Neutrophil (primary cell): ENCODE results near the gene KDM6A.
"Not testable (repeated sequence)": the region's sequence is repeated elsewhere in the genome, so short reads cannot be mapped to it uniquely, and the experiment has no call there.

Source experiments
- H3K27ac ChIP-seq: fragments of 200-600 bp; sonication (generic); 2 replicates; pipeline ENCODE4 v1.5.1; 2016; ENCODE audit warnings: mild to moderate bottlenecking, moderate library complexity
- H3K27me3 ChIP-seq: fragments of 200-600 bp; sonication (generic); 2 replicates; pipeline ENCODE4 v1.6.0; 2016; ENCODE audit warnings: mild to moderate bottlenecking
- H3K36me3 ChIP-seq: fragments of 200-600 bp; sonication (generic); 2 replicates; pipeline ENCODE4 v1.5.1; 2017
- H3K4me1 ChIP-seq, 2 experiments: fragments of 200-600 bp in 1 of 2; sonication (generic) in 1 of 2; 1 replicate in 1 of 2; 2 replicates in 1 of 2; pipeline versions ENCODE4 v1.5.1 to v1.6.1; 2013 to 2016; ENCODE audit warnings: low read depth in 1 of 2, low read length in 1 of 2, mild to moderate bottlenecking in 1 of 2, moderate library complexity in 1 of 2; ENCODE audit not compliant: control insufficient read depth in 1 of 2, insufficient read depth in 1 of 2
- H3K4me3 ChIP-seq, 2 experiments: fragments of 200-600 bp in 1 of 2; sonication (generic) in 1 of 2; 1 replicate in 1 of 2; 2 replicates in 1 of 2; pipeline ENCODE4 v1.5.1; 2013 to 2016; ENCODE audit warnings: low read depth in 1 of 2, low read length in 1 of 2, mild to moderate bottlenecking in 1 of 2, moderate library complexity in 1 of 2
- H3K9me3 ChIP-seq: fragments of 200-600 bp; sonication (generic); 2 replicates; pipeline ENCODE4 v1.5.1; 2016
- TF ChIP-seq, protein P1 (sequence below): fragments of 200-600 bp; sonication (generic); IDR thresholded peaks from 2 replicates; pipeline ENCODE4 v1.5.1; 2016; ENCODE audit warnings: antibody characterized with exemption

KDM6A gene

DNA sequence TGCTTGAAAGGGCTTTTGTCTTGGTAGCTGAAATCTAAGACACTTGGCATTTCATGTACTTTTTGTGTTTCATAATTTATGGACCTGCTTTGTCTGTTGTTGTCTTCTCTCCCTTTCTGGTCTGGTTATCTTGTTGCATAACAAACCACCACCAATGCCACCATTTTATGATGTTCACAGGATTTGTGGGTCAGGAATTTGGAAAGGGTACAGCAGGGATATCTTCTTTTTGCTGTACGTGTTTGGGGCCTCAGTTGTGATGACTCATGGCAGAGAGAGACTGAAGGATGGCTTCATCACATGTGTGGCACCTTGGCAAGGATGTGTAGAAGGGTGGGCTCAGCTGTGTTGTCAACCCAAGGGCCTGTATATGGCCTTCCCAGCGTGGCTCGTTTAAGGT, 35.2 kb downstream of the KDM6A start:
- H3K4me3 ChIP-seq, result no peak overlapping the region
- H3K36me3 ChIP-seq, result no peaks in the 10 kb centered on the region
- H3K27me3 ChIP-seq, result no peaks in the 10 kb centered on the region
- no peaks in the 10 kb centered on the region for H3K9me3 ChIP-seq
- TF ChIP-seq, protein P1, sequence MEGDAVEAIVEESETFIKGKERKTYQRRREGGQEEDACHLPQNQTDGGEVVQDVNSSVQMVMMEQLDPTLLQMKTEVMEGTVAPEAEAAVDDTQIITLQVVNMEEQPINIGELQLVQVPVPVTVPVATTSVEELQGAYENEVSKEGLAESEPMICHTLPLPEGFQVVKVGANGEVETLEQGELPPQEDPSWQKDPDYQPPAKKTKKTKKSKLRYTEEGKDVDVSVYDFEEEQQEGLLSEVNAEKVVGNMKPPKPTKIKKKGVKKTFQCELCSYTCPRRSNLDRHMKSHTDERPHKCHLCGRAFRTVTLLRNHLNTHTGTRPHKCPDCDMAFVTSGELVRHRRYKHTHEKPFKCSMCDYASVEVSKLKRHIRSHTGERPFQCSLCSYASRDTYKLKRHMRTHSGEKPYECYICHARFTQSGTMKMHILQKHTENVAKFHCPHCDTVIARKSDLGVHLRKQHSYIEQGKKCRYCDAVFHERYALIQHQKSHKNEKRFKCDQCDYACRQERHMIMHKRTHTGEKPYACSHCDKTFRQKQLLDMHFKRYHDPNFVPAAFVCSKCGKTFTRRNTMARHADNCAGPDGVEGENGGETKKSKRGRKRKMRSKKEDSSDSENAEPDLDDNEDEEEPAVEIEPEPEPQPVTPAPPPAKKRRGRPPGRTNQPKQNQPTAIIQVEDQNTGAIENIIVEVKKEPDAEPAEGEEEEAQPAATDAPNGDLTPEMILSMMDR, result no peak
- H3K4me1 ChIP-seq, result peaks cover 27 to 66% of the 10 kb centered on the region in 2 experiments
- peak overlapping the region; percentile 77 for H3K27ac ChIP-seq

DNA sequence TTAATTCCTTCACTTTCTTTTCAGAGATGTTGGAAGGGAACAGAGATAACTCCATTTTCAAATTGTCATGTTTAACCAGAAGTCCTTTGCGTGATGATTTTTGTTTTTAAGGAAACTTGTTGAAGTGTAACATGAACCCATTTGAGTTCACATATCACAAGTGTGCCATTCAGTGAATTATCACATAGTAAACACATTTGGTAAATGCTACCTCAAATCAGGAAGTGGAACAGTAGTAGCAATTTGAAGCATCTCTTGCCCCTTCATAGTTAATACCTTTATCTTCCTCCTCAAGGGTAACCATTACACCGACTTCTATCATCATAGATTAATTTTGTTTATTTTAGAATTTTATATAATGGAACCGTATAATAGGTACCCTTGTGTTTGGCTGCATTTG, 35.8 kb downstream of the KDM6A start:
- peaks cover 32 to 71% of the 10 kb centered on the region in 2 experiments for H3K4me1 ChIP-seq
- H3K36me3 ChIP-seq, result no peaks in the 10 kb centered on the region
- H3K9me3 ChIP-seq, result no peaks in the 10 kb centered on the region
- H3K27me3 ChIP-seq, result no peaks in the 10 kb centered on the region
- TF ChIP-seq, protein P1, result no peak
- H3K27ac ChIP-seq, result peak overlapping the region; percentile 77
- no peak overlapping the region for H3K4me3 ChIP-seq

DNA sequence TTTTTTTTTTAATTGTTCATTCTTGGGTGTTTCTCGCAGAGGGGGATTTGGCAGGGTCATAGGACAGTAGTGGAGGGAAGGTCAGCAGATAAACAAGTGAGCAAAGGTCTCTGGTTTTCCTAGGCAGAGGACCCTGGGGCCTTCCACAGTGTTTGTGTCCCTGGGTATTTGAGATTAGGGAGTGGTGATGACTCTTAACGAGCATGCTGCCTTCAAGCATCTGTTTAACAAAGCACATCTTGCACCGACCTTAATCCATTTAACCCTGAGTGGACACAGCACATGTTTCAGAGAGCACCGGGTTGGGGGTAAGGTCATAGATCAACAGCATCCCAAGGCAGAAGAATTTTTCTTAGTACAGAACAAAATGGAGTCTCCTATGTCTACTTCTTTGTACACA, 37.5 kb downstream of the KDM6A start:
- H3K27me3 ChIP-seq, H3K27ac ChIP-seq, H3K9me3 ChIP-seq, H3K4me3 ChIP-seq, H3K36me3 ChIP-seq: not testable (repeated sequence)
- H3K4me1 ChIP-seq, result peaks cover 46 to 73% of the 10 kb centered on the region in 2 experiments

DNA sequence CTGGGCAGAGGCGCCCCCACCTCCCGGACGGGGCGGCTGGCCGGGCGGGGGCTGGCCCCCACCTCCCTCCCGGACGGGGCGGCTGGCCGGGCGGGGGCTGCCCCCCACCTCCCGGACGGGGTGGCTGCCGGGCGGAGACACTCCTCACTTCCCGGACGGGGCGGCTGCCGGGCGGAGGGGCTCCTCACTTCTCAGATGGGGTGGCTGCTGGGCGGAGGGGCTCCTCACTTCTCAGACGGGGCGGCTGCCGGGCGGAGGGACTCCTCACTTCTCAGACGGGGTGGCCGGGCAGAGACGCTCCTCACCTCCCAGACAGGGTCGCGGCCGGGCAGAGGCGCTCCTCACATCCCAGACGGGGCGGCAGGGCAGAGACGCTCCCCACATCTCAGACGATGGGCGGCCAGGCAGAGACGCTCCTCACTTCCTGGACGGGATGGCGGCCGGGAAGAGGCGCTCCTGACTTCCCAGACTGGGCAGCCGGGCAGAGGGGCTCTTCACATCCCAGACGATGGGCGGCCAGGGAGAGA, 38.1 kb downstream of the KDM6A start:
- H3K36me3 ChIP-seq, H3K9me3 ChIP-seq, H3K27ac ChIP-seq, H3K4me3 ChIP-seq, H3K27me3 ChIP-seq: not testable (repeated sequence)
- peaks cover 53 to 75% of the 10 kb centered on the region in 2 experiments for H3K4me1 ChIP-seq

DNA sequence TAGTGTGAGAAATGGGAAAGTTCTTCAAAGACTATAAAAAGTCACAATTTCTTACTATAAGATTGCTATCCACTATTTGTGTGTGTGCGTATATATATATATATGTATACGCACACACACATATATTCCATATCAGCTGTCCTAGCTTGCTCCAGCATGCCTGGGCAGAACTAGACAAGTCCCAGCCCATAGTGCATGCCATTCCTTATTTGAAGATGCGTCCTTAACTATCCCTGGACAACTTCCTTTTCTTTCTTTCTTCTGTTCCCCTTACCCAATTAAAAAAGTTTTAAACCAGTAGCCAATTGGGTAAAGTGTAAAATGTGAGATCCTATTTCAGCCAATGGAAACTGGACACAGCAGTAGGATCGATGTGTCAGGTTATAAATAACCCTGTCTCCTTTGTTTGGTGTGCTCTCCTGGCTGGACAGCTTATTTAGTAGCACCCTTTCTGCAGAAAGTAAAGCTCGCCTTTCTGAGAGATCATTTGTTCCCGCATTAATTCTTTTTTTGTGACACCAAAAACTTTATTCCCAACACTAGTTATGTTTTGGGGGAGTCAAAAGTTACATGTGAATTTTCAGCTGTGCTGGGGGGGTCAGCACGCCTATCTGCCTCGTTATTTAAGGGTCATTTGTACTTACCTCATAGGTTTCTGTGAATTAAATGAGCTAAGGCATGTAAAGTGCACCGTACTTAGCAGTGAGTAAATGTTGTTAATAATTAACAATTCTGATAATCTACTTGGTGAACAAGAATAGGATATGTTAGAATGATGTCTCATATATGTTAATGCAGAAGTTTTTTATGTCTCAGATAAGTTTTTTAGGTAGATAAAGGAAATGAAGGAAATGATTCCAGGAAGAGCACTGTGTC, 40.9 kb downstream of the KDM6A start:
- TF ChIP-seq, protein P1, result no peak
- peak overlapping the region; percentile 66 for H3K27ac ChIP-seq
- H3K4me3 ChIP-seq, result no peak overlapping the region
- no peaks in the 10 kb centered on the region for H3K9me3 ChIP-seq
- peaks cover 57 to 74% of the 10 kb centered on the region in 2 experiments for H3K4me1 ChIP-seq
- H3K36me3 ChIP-seq, result no peaks in the 10 kb centered on the region
- no peaks in the 10 kb centered on the region for H3K27me3 ChIP-seq

DNA sequence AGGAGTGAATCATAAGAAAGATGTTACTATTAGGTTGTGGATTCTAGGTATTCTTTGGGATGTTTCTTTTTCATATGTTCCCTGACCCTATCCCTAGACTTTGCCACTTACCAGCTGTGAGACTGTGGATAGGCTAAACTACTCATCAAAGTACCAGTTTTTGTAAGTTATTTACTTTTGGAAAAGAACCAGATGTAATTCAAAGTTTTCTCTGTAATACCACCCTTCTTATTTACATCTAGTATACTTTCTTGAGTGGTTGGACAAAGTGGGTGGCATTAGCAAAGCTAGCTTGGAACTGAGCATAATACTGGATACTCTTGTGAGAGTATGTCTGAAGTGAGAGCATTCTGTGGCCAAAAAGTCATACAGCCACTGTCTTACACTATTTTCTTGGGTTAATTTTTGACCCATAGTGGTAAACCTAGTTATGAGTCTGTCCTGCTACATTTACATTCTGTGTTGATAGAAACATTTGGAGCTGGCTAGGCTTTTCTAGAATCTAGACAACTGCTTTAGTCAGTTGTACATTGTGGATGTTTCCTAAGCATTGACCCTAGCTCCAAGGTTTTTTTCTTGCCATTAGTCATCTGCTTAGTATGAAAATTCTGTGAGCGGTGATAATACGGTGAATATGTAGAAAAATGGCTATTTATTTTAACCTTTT, 41.7 kb downstream of the KDM6A start:
- Histone ChIP-seq H3K27ac (peak overlapping the region; percentile 66), H3K36me3 (no peaks in the 10 kb centered on the region), H3K9me3 (no peaks in the 10 kb centered on the region), H3K4me1 (peaks cover 52 to 74% of the 10 kb centered on the region in 2 experiments), H3K4me3 (peak overlapping the region in 1 of 2 experiments; percentile 23), H3K27me3 (no peaks in the 10 kb centered on the region)
- TF ChIP-seq, protein P1, result no peak
